Measurements from ENCODE around the gene SBK1.
"Not testable (repeated sequence)": the region's sequence is repeated elsewhere in the genome, so short reads cannot be mapped to it uniquely, and the experiment has no call there.

The SBK1 gene

GRCh38 chr16:28319476-28320022 is 27.2 kb downstream of the SBK1 start:
- Histone ChIP-seq H3K27ac (ENCODE audit: low read depth, low read length) (no peak overlapping the region), H3K27me3 (ENCODE audit: control insufficient read depth, insufficient read depth, low read length) (no peaks in the 10 kb centered on the region), H3K9ac (ENCODE audit: low read length) (no peak overlapping the region), H3K4me3 (ENCODE audit: low read depth, low read length) (no peak overlapping the region), H3K4me1 (ENCODE audit: control insufficient read depth, insufficient read depth, low read length) (no peaks in the 10 kb centered on the region), H3K36me3 (ENCODE audit: control insufficient read depth, insufficient read depth, low read length) (peaks cover 24% of the 10 kb centered on the region), H3K9me3 (ENCODE audit: control insufficient read depth, insufficient read depth, low read depth, low read length) (no peaks in the 10 kb centered on the region)

- no peaks in the 10 kb centered on the region for H3K9me3 ChIP-seq (ENCODE audit: control insufficient read depth, insufficient read depth, low read depth, low read length)
- H3K4me3 ChIP-seq (ENCODE audit: low read depth, low read length) = no peak overlapping the region
- peaks cover 24% of the 10 kb centered on the region for H3K36me3 ChIP-seq (ENCODE audit: control insufficient read depth, insufficient read depth, low read length)
- no peak overlapping the region for H3K27ac ChIP-seq (ENCODE audit: low read depth, low read length)
- no peaks in the 10 kb centered on the region for H3K4me1 ChIP-seq (ENCODE audit: control insufficient read depth, insufficient read depth, low read length)
- no peaks in the 10 kb centered on the region for H3K27me3 ChIP-seq (ENCODE audit: control insufficient read depth, insufficient read depth, low read length)
- no peak overlapping the region for H3K9ac ChIP-seq (ENCODE audit: low read length)
Observed at GRCh38 chr16:28320023-28320561, 27.8 kb downstream of the SBK1 start.

- H3K9ac ChIP-seq (ENCODE audit: low read length) = no peak overlapping the region
- no peaks in the 10 kb centered on the region for H3K27me3 ChIP-seq (ENCODE audit: control insufficient read depth, insufficient read depth, low read length)
- no peak overlapping the region for H3K4me3 ChIP-seq (ENCODE audit: low read depth, low read length)
- no peaks in the 10 kb centered on the region for H3K9me3 ChIP-seq (ENCODE audit: control insufficient read depth, insufficient read depth, low read depth, low read length)
- no peak overlapping the region for H3K27ac ChIP-seq (ENCODE audit: low read depth, low read length)
- H3K36me3 ChIP-seq (ENCODE audit: control insufficient read depth, insufficient read depth, low read length) = peaks cover 24% of the 10 kb centered on the region
- H3K4me1 ChIP-seq (ENCODE audit: control insufficient read depth, insufficient read depth, low read length) = no peaks in the 10 kb centered on the region
Observed at GRCh38 chr16:28320741-28321140, 28.4 kb downstream of the SBK1 start.

- Histone ChIP-seq H3K36me3 (ENCODE audit: control insufficient read depth, insufficient read depth, low read length) (peaks cover 24% of the 10 kb centered on the region), H3K4me1 (ENCODE audit: control insufficient read depth, insufficient read depth, low read length) (no peaks in the 10 kb centered on the region), H3K9me3 (ENCODE audit: control insufficient read depth, insufficient read depth, low read depth, low read length) (no peaks in the 10 kb centered on the region)
Observed at GRCh38 chr16:28321700-28322411, 29.5 kb downstream of the SBK1 start.

GRCh38 chr16:28324235-28324886 is 32.0 kb downstream of the SBK1 start:
- Histone ChIP-seq H3K27ac (ENCODE audit: low read depth, low read length) (no peak overlapping the region), H3K36me3 (ENCODE audit: control insufficient read depth, insufficient read depth, low read length) (peaks cover 7% of the 10 kb centered on the region), H3K4me1 (ENCODE audit: control insufficient read depth, insufficient read depth, low read length) (no peaks in the 10 kb centered on the region), H3K27me3 (ENCODE audit: control insufficient read depth, insufficient read depth, low read length) (no peaks in the 10 kb centered on the region), H3K4me3 (ENCODE audit: low read depth, low read length) (no peak overlapping the region), H3K9ac (ENCODE audit: low read length) (no peak overlapping the region), H3K9me3 (ENCODE audit: control insufficient read depth, insufficient read depth, low read depth, low read length) (no peaks in the 10 kb centered on the region)

More at GRCh38 chr16:28321700-28322411, 29.5 kb downstream of the SBK1 start:
- Histone ChIP-seq H3K27me3 (ENCODE audit: control insufficient read depth, insufficient read depth, low read length) (no peaks in the 10 kb centered on the region), H3K9ac (ENCODE audit: low read length) (no peak overlapping the region), H3K4me3 (ENCODE audit: low read depth, low read length) (no peak overlapping the region), H3K27ac (ENCODE audit: low read depth, low read length) (no peak overlapping the region)

GRCh38 chr16:28324887-28325279 is 32.6 kb downstream of the SBK1 start:
- no peak overlapping the region for H3K4me3 ChIP-seq (ENCODE audit: low read depth, low read length)
- H3K9ac ChIP-seq (ENCODE audit: low read length) = no peak overlapping the region
- H3K27me3 ChIP-seq (ENCODE audit: control insufficient read depth, insufficient read depth, low read length) = no peaks in the 10 kb centered on the region
- H3K4me1 ChIP-seq (ENCODE audit: control insufficient read depth, insufficient read depth, low read length) = no peaks in the 10 kb centered on the region
- H3K27ac ChIP-seq (ENCODE audit: low read depth, low read length) = no peak overlapping the region
- H3K36me3 ChIP-seq (ENCODE audit: control insufficient read depth, insufficient read depth, low read length) = peaks cover 4% of the 10 kb centered on the region
- H3K9me3 ChIP-seq (ENCODE audit: control insufficient read depth, insufficient read depth, low read depth, low read length) = no peaks in the 10 kb centered on the region

GRCh38 chr16:28326881-28327610 is 34.7 kb downstream of the SBK1 start:
- no peaks in the 10 kb centered on the region for H3K9me3 ChIP-seq (ENCODE audit: control insufficient read depth, insufficient read depth, low read depth, low read length)
- H3K9ac ChIP-seq (ENCODE audit: low read length) = no peak overlapping the region
- H3K36me3 ChIP-seq (ENCODE audit: control insufficient read depth, insufficient read depth, low read length) = no peaks in the 10 kb centered on the region
- H3K27me3 ChIP-seq (ENCODE audit: control insufficient read depth, insufficient read depth, low read length) = no peaks in the 10 kb centered on the region
- H3K27ac ChIP-seq (ENCODE audit: low read depth, low read length) = no peak overlapping the region
- no peaks in the 10 kb centered on the region for H3K4me1 ChIP-seq (ENCODE audit: control insufficient read depth, insufficient read depth, low read length)
- H3K4me3 ChIP-seq (ENCODE audit: low read depth, low read length) = no peak overlapping the region

GRCh38 chr16:28330232-28330631 is 37.9 kb downstream of the SBK1 start:
- not testable (repeated sequence) for H3K9ac ChIP-seq (ENCODE audit: low read length); H3K4me1 ChIP-seq (ENCODE audit: control insufficient read depth, insufficient read depth, low read length); H3K27me3 ChIP-seq (ENCODE audit: control insufficient read depth, insufficient read depth, low read length); H3K4me3 ChIP-seq (ENCODE audit: low read depth, low read length); H3K9me3 ChIP-seq (ENCODE audit: control insufficient read depth, insufficient read depth, low read depth, low read length); H3K36me3 ChIP-seq (ENCODE audit: control insufficient read depth, insufficient read depth, low read length); H3K27ac ChIP-seq (ENCODE audit: low read depth, low read length)

- H3K27ac ChIP-seq (ENCODE audit: low read depth, low read length); H3K9ac ChIP-seq (ENCODE audit: low read length); H3K4me1 ChIP-seq (ENCODE audit: control insufficient read depth, insufficient read depth, low read length); H3K4me3 ChIP-seq (ENCODE audit: low read depth, low read length); H3K9me3 ChIP-seq (ENCODE audit: control insufficient read depth, insufficient read depth, low read depth, low read length); H3K36me3 ChIP-seq (ENCODE audit: control insufficient read depth, insufficient read depth, low read length); H3K27me3 ChIP-seq (ENCODE audit: control insufficient read depth, insufficient read depth, low read length): not testable (repeated sequence)
Observed at GRCh38 chr16:28330981-28331380, 38.7 kb downstream of the SBK1 start.

GRCh38 chr16:28332632-28333031 is 40.3 kb downstream of the SBK1 start:
- not testable (repeated sequence) for H3K27ac ChIP-seq (ENCODE audit: low read depth, low read length); H3K27me3 ChIP-seq (ENCODE audit: control insufficient read depth, insufficient read depth, low read length); H3K4me1 ChIP-seq (ENCODE audit: control insufficient read depth, insufficient read depth, low read length); H3K4me3 ChIP-seq (ENCODE audit: low read depth, low read length); H3K9ac ChIP-seq (ENCODE audit: low read length); H3K9me3 ChIP-seq (ENCODE audit: control insufficient read depth, insufficient read depth, low read depth, low read length); H3K36me3 ChIP-seq (ENCODE audit: control insufficient read depth, insufficient read depth, low read length)

GRCh38 chr16:28335678-28336077 is 43.4 kb downstream of the SBK1 start:
- H3K27me3 ChIP-seq (ENCODE audit: control insufficient read depth, insufficient read depth, low read length); H3K9me3 ChIP-seq (ENCODE audit: control insufficient read depth, insufficient read depth, low read depth, low read length); H3K36me3 ChIP-seq (ENCODE audit: control insufficient read depth, insufficient read depth, low read length); H3K4me3 ChIP-seq (ENCODE audit: low read depth, low read length); H3K9ac ChIP-seq (ENCODE audit: low read length); H3K27ac ChIP-seq (ENCODE audit: low read depth, low read length); H3K4me1 ChIP-seq (ENCODE audit: control insufficient read depth, insufficient read depth, low read length): not testable (repeated sequence)

Data from HUES6 (cell line).